GM19023 (cell line): ENCODE measurements around the gene PHAF1.
"Not testable (repeated sequence)": the region's sequence is repeated elsewhere in the genome, so short reads cannot be mapped to it uniquely, and the experiment has no call there.

ENCODE experiments used
- ATAC-seq: cut with Tn5 transposase; IDR thresholded peaks from one replicate; pipeline ENCODE4 v1.9.1; 2021; ENCODE audit warnings: mild to moderate bottlenecking, moderate library complexity; ENCODE audit not compliant: unreplicated experiment

Gene PHAF1

GRCh38 chr16:67104845-67105244 lies 4.9 kb upstream of the PHAF1 start:
- ATAC-seq = no peak

- ATAC-seq = no peak
Observed at GRCh38 chr16:67105246-67105645, 4.5 kb upstream of the PHAF1 start.

GRCh38 chr16:67105881-67106280 lies 3.9 kb upstream of the PHAF1 start:
- ATAC-seq = no peak

- ATAC-seq = no peak
Observed at GRCh38 chr16:67108489-67108888, 1.3 kb upstream of the PHAF1 start.

- ATAC-seq = no peak
Observed at GRCh38 chr16:67108931-67109406, 772 bp upstream of the PHAF1 start.

- ATAC-seq = no peak
Observed at GRCh38 chr16:67111951-67112444, 2.3 kb downstream of the PHAF1 start.

GRCh38 chr16:67112591-67113399 lies 3.1 kb downstream of the PHAF1 start:
- ATAC-seq = no peak

- ATAC-seq = no peak
Observed at GRCh38 chr16:67114793-67115192, 5.1 kb downstream of the PHAF1 start.

- ATAC-seq = no peak
Observed at GRCh38 chr16:67115639-67116038, 5.9 kb downstream of the PHAF1 start.

- no peak for ATAC-seq
Observed at GRCh38 chr16:67116388-67117311, 6.9 kb downstream of the PHAF1 start.

- no peak for ATAC-seq
Observed at GRCh38 chr16:67117716-67118115, 8.0 kb downstream of the PHAF1 start.

- no peak for ATAC-seq
Observed at GRCh38 chr16:67120025-67120424, 10.3 kb downstream of the PHAF1 start.

GRCh38 chr16:67122799-67123198 lies 13.1 kb downstream of the PHAF1 start:
- not testable (repeated sequence) for ATAC-seq

- no peak for ATAC-seq
Observed at GRCh38 chr16:67128417-67128816, 18.7 kb downstream of the PHAF1 start.

- no peak for ATAC-seq
Observed at GRCh38 chr16:67128887-67129286, 19.1 kb downstream of the PHAF1 start.

- ATAC-seq = no peak
Observed at GRCh38 chr16:67129422-67129821, 19.7 kb downstream of the PHAF1 start.

- no peak for ATAC-seq
Observed at GRCh38 chr16:67137605-67138004, 27.9 kb downstream of the PHAF1 start.

- no peak for ATAC-seq
Observed at GRCh38 chr16:67141391-67141790, 31.6 kb downstream of the PHAF1 start.

- no peak for ATAC-seq
Observed at GRCh38 chr16:67142342-67142741, 32.6 kb downstream of the PHAF1 start.

- ATAC-seq = no peak
Observed at GRCh38 chr16:67144943-67145342, 35.2 kb downstream of the PHAF1 start.

- ATAC-seq = no peak
Observed at GRCh38 chr16:67145746-67146145, 36.0 kb downstream of the PHAF1 start.
